ENCODE results near the gene FAM13B.
"Not testable (repeated sequence)": the region's sequence is repeated elsewhere in the genome, so short reads cannot be mapped to it uniquely, and the experiment has no call there.

The FAM13B gene

DNA sequence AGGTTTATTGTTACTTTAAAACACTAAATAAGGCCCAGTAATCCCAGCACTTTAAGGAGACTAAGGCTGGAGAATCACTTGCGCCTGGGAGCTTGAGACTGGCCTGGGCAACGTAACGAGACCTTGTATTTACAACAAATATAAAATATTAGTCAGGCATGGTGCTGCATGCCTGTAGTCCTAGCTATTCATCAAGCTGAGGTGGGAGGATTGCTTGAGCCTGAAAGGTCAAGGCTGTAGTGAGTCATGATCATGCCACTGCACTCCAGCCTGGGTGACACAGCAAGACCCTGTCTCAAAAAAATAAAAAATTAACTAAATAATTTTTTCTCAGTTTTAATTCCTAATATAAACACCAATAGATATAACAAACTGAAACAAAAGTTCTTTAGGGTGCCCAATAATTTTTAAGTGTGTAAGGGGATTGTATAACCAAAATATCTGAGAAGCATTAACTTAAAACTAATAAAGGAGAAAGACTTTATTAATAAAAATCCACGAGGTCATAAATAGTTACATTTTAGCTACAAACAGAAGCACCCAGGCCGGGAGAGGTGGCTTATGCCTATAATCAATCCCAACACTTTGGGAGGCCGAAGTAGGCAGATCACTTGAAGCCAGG is 32.7 kb downstream of the FAM13B start:
- no peak for DNase-seq
- intact Hi-C loops (cut with DNase I): no loop called here

DNA sequence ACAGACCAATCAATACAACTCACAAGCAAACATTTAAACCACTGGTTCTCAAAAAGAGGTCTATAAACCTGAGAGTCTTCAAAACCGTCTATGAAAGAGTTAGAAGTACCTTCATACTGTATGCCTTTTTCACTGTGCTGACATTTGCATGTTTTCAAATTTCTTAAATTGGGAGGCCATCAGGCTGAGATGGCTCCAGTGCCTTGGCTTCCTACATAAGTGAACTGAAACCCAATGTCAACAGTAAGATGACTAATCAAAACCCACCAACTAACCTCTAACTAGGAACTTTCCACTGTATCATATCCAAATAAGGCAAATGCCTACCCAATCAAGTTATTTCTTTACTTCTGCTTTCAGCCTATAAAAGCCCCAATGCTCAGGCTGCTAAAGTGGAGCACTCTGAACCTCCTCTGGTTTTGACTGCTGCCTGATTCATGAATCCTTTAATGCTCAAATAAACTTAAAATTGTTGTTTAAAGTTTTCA is 35.1 kb downstream of the FAM13B start:
- no peak for DNase-seq
- intact Hi-C loops (cut with DNase I): no loop called here

DNA sequence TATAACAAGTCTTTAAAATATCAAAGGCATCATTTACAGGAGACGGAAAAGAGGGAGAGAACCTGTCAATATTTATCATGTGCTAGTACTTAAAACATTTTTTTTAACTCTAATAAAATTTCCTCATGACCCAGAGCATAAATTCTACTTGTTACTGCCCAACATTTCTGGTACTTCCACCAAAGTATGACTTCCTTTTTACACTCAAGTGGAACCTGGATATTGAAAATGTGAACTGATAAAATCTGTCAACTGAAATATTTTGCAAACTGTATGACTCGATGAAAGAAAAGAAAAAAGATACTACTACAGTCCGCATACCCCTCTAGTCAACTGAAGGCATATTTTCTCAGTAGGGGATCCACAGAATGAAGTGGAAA is 37.1 kb downstream of the FAM13B start:
- intact Hi-C loops (cut with DNase I): no loop called here
- DNase-seq: no peak

DNA sequence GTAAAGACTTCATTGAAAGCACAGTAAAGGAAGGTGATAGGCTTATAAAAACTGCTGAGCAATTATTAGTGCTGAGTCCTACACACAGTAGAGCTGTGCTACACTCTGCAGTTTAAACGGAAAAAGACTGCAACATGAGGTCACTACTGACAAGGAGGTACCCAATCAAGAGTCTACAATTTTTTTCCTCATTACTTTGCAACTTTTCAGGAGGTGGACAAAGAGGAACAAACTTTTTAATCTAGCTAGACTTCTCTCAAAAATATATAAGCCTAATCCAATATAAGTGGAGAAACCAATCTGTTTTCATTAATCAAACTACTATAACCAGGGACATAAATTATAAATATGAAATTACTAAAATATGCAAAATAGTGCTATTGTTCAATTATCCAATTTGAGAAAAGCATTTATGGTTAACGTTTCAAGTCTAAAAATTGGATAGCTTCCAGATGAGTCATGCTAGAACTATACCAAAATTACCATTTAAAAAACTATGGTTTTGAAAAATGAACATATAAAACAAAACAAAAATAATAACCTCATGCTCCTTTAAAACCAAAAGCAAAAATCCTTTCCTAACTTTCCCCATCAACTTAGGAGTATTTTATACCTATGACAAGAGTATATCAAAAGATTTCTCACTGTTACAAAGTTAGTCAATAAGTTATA is 37.7 kb downstream of the FAM13B start:
- intact Hi-C loops (cut with DNase I): no loop called here
- DNase-seq: no peak

DNA sequence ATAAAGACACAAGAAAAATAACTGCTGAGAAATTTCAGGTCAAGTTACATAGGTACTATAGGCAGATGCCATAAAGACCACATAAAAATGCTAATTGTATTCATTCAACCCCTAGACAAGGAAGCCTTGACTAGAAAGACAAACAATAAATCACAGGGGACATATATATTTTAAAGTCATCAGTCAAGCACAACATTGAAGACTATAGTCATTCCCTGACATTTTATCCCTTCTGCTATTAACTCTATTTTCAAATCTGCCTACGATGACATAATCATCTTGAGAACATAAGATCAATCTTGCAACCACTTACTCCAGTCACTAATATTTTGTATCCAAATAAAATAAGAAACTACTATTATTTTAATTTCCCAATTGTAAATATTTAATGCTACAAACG is 38.3 kb downstream of the FAM13B start:
- DNase-seq: no peak
- intact Hi-C loops (cut with DNase I): no loop called here

DNA sequence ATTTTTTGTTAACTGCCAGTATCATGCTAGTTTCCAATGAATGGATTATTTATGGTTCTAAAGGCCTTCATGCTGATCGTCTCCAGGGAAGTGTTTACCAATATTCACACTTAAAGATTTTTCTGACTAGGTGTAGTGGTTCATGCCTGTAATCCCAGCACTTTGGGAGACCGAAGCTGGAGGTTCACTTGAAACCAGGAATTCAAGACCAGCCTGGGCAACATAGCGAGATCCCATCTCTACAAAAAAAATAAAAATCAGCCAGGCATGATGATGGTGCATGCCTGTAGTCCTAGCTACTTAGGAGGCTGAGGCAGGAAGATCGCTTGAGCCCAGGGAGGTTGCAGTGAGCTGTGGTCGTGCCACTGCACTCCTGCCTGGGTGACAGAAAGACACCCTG is 43.5 kb downstream of the FAM13B start:
- DNase-seq: no peak
- intact Hi-C loops (cut with DNase I): no loop called here

DNA sequence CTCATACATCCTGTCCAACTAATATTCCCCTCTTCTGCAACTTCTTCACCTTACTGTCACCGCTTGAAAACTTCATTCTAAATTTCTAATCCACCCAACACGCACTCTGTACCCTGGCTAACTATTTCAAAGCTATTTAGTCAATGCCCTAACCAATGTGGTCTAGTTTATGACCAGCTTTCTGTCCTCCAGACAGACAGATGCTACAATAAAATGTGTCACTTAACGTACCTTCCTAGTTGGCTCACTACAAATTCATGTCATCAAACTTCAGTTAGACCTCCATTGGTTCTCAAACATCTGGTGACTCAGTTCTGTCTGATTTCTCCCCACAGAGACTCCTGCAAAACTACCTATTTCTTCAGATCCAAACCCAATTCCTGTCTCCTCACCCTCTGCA is 57.7 kb downstream of the FAM13B start:
- intact Hi-C loops (cut with DNase I): no loop called here
- no peak for DNase-seq

DNA sequence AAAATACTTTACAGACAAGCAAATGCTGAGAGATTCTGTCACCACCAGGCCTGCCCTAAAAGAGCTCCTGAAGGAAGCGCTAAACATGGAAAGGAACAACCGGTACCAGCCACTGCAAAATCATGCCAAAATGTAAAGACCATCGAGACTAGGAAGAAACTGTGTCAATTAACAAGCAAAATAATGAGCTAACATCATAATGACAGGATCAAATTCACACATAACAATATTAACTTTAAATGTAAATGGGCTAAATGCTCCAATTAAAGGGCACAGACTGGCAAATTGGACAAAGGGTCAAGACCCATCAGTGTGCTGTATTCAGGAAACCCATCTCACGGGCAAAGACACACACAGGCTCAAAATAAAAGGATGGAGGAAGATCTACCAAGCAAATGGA is 62.5 kb downstream of the FAM13B start:
- DNase-seq; intact Hi-C loops (cut with DNase I): not testable (repeated sequence)

DNA sequence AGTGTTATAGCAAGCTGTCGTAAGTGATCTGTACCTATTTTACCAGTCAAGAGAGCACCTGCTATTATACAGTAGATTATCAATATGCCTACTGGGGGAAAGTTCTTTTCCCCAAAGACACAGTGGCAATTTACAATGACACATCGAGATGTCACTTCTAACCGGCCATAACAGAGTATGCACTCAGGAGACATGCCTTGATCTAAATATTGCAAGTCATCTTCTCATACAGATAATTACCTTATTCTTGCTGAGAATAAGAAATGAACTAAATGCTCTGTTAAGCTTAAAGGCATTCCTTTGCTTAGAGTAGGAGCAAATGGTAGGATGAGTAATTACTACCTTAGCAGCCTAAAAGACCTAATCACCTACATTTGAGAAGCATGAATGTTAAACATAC is 72.1 kb downstream of the FAM13B start:
- intact Hi-C loops (cut with DNase I): no loop called here
- DNase-seq: no peak

DNA sequence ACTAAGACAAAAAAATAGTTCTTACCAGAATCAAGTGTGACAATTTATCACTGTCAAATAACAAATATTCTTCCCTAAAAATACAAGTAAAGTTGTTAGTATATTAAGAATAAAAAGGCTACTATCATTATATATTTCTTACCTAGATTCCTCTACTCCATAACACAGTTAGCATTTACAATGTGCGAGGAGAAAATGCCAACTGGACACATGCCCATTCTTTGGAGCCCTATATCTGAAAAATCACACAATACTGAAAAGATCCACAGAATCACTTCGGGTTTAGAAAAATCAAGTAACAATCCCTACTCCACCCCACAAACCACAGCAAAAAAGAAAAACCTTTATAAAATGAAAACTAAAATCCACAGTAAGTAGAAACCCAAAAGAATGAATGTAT is 72.7 kb downstream of the FAM13B start:
- DNase-seq: peak in 2 of 42 donors; percentile 14 to 63
- intact Hi-C loops (cut with DNase I): no loop called here

DNA sequence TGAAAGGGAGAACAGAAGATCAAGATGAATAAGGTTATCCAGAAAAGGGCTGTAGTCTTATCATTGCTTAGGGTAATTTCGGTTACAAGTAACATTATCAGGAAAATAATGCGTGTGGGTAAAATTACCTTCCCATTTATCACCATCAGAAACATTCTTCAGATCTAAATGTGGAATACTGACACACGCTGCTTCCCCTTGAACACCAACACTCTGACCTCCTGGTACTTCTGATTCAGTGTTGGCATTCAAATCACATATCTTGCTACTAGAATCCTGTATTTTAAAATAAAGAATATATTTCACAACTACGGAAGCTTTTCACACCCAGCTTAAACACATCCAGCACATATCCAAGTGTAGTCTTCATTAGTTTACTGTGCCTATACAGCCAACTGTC is 73.4 kb downstream of the FAM13B start:
- intact Hi-C loops (cut with DNase I): no loop called here
- no peak for DNase-seq

DNA sequence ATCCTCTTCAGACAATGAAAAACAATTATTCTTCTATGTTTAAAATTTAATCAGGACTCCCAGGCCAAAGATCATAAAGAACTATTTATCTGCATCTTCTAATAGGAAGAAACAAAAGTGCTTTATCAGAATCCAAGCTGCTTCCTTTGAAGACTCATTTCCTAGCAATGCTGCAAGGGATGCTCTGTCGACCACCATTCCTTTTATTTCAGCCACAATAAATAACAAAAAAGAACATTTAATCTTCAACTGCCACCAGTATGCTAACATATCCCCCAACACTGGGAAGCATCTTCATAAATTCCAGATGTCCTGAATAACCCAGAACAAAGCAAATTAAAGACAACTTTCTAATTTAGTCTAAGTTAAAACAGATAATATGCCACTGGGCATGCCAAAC is 74.9 kb downstream of the FAM13B start:
- intact Hi-C loops (cut with DNase I): no loop called here
- DNase-seq: no peak

DNA sequence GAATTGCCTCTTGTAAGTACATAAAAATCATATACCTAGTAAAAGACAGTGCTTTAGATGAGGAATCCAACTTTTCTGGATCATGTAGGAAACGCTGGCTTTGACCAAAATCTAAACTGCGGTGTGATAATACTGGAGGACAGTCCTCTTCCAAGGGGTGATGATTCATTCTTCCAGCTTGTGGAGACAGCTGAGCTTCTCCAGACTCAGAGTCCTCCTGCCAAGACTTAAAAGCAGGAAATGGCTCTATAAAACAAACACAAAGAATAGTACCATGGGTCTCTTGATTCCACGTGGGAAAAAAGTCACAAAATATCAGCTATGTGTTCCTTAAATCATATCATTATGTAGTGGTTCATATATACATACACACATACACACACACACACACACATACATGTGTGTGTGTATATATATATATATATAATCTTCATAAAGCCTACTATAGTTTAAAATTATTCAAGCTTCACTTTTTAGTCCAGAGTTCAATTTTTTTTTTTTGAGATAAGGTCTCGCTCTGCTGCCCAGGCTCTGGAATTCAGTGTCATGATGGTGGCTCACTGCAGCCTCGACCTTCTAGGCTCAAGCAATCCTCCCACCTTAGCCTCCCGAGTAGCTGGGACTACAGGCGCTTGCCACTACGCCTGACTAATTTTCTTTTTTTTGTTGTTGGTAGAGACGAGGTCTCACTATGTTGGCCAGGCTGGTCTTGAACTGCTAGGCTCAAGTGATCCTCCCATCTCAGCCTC is 78.6 kb downstream of the FAM13B start:
- intact Hi-C loops (cut with DNase I): no loop called here
- DNase-seq: no peak

DNA sequence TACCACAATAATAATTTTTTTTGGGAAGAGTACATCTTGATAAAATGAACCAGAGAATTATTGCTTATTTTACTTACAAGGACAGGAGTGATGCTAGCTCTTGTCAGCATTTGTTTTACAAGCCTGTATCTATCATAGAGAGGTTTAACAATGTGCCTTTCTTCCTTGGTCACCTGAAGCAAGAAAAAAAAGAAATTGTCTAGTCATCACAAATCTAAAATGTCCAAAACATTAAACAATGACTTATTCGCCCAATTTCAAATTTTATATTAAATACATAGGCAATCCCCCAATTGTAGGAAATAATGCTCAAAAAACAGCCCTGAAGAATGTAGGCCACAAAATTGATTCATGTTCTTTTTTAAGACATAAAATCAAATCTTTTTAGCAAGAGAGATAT is 87.1 kb downstream of the FAM13B start:
- DNase-seq: no peak
- intact Hi-C loops (cut with DNase I): no loop called here

DNA sequence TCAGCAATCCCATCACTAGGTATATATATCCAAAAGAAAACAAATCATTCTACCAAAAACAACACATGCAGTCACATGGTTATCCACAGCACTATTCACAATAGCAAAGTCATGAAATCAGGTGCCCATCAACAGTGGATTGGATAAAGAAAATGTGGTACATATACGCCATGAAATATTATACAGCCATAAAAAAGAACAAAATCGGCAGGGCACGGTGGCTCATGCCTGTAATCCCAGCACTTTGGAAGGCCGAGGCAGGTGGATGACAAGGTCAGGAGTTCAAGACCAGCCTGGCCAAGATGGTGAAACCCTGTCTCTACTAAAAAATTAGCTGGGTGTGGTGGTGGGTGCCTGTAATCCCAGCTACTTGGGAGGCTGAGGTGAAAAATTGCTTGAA is 88.6 kb downstream of the FAM13B start:
- DNase-seq; intact Hi-C loops (cut with DNase I): not testable (repeated sequence)

DNA sequence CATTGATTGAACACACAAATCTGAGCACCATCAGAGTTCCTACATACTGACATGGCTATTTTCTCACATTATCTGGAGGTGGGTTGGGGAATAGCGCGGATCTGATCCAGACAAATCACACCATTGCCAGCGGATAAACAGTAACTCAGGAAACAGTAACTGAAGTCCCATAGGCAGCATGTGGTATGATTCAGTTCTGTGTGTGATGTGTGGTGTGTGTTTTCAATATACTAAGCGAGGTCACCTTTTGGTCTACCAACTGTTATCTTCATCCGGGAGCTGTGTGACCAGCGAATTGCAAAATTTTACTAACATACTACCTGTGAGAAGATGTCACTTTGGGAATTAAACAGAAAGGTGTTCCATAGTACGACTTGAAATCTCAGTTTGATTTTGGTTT is 93.5 kb downstream of the FAM13B start:
- no peak for DNase-seq
- intact Hi-C loops (cut with DNase I): no loop called here

DNA sequence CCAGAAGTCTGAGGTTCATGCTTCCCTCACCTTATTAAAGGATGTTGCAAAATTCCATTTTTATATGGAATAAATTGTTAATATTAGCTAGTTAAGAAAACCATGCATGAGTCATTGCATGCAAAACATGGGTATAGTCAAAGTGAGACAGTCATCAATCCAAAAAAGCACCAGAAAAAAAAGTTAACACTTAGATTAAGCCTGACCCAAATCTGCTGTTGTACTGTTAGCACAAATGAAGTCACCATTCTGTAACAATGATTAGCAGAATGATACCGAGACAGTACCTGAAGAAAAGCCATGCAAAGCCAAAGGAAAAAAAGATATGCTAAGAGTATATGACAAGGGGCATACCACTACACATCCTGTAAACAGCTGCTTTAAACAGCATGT is 94.1 kb downstream of the FAM13B start:
- no peak for DNase-seq
- intact Hi-C loops (cut with DNase I): no loop called here

DNA sequence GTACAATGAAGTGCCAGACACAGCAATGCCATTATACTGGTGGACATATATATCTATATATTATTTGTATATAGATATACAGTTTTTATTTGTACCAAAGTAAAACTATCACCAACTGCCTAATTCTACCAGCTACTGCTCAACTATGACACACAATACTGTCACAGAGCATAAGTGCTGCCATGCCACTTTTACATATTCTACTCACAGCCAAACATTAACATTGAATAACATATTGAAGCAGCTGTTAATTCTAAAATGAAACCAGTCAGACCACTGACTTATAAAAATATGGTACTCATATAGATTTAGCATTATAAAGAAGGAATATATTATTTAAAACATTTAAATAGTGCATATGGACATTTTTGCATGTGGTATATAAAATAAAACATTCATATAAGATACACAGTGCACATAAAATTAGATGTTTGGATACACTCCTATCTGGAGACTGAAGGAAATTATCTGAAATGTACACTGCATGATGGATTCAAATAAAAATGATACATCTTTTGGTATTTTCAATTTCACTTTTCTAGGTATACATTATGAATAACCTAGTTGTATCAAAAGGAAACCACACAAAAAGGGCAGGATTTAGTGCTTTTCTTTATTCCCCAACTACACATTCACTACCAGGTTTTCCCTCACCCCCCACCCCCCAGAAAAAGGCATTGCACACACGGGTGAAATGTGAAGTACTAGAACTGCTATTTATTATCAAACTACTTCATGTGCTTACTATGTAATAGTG is 94.7 kb downstream of the FAM13B start:
- intact Hi-C loops (cut with DNase I): no loop called here
- no peak for DNase-seq

DNA sequence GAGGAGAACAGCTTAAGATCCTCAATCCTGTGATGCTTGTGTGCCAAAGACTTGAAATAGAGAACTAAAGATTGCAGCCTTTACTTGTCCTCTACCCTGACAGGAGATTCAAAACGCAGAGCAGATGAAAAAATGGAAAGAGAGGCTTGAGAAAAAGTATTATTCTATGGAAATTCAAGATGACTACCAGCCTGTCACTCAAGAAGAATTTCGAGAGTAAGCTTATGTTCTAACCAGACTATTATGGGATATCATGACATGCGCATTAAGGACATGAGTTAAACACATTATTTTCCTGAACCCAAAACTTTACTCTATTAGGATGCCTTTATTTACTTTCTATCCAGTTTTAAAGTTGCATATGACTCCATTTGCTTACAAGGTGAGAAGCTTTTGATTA is 97.2 kb downstream of the FAM13B start:
- intact Hi-C loops (cut with DNase I): no loop called here
- DNase-seq: no peak

DNA sequence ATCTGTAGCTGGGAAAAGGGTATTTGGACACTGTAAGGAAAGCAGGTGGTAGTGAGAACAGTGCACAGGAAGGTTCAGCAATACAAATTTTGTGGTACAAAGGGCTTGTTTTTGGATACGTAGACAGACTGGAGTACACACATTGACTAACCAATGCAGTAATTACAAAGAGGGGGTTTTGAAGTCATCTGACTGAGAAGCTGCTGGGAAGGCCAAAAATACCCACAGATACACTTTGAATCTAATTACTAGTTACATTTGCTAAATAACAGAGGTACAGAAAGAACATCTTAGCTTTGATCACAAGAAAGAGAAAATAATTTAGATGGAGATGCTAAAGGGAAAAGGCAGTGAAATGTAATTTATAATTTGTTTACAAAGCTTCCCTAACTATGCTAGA is 97.7 kb downstream of the FAM13B start:
- intact Hi-C loops (cut with DNase I): no loop called here
- peak in 1 of 42 donors; percentile 7 for DNase-seq

All from head of caudate nucleus (tissue), 42 donors.